ENCODE results near the gene RBP2.

DNA sequence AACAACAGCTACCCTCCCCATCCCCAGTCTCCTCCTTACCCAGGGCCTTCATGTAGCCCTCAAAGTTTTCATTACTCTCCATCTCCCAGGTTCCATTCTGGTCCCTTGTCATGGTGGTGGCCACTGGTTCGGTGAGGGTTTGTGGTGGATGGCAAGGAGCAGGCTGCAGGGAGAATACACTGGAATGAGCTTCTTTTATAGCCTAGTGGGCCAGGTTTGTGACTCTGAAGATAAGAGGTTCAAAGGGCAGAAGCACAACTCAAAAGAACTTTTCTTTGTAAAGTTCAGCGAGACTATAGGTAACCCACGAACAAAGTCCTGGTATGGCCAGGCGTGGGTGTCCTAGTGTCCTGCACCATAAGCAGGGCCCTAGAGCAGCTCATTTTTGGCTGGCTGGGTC, at the start of gene RBP2:
- no peak for TF ChIP-seq CTCF (IDR thresholded peaks at IDR 0.05 in 2 of 3, conservative IDR thresholded peaks at IDR 0.05 in 1 of 3; ENCODE audit: insufficient read depth in 2 of 3, low read depth in 1 of 3, low read length in 3 of 3)
- TF ChIP-seq POLR2A (conservative IDR thresholded peaks at IDR 0.05), result no peak
- TF ChIP-seq EZH2 (IDR thresholded peaks at IDR 0.05; ENCODE audit: borderline replicate concordance, low read depth, low read length), result no peak
- TF ChIP-seq HIVEP1 (CRISPR knock-in tag; IDR thresholded peaks at IDR 0.05), result no peak
- TF ChIP-seq RFX5 (IDR thresholded peaks at IDR 0.05; ENCODE audit: low read depth, low read length), result no peak
- TF ChIP-seq ATF6 (CRISPR knock-in tag; IDR thresholded peaks at IDR 0.05), result no peak
- TF ChIP-seq MYC (IDR thresholded peaks at IDR 0.05; ENCODE audit: low read depth, low read length), result no peak
- TF ChIP-seq MYC (CRISPR knock-in tag; IDR thresholded peaks at IDR 0.05; ENCODE audit: borderline replicate concordance, low read depth), result no peak
- no peak for TF ChIP-seq MEF2A (IDR thresholded peaks at IDR 0.05; ENCODE audit: control insufficient read depth, low read depth, low read length)
- no peak for TF ChIP-seq SETDB1 (IDR thresholded peaks at IDR 0.05; ENCODE audit: low read length)
- no peak for TF ChIP-seq ZNF766 (CRISPR knock-in tag; conservative IDR thresholded peaks at IDR 0.05)

Measured in K562 (cell line).